Activated CD4-positive, alpha-beta T cell treated with anti-CD3 and anti-CD28 coated beads, Interleukin-2, amount 50 U/mL, for 1 hour (primary cell): ENCODE data around the gene AMBP.

Source experiments
- DNase-seq: peaks from one replicate; pipeline ENCODE4 v3.0.0-alpha.2; 2020

The AMBP gene

GRCh38 chr9:114078021-114078780 is at the start of gene AMBP:
AMBP (minus strand) TSS chr9:114078300; CDS start chr9:114078209, 91 bp downstream.
- DNase-seq, result no peak

GRCh38 chr9:114126247-114127060 is 48.4 kb upstream of the AMBP start:
- DNase-seq, result no peak

GRCh38 chr9:114125476-114126013 is 47.4 kb upstream of the AMBP start:
- DNase-seq, result no peak

GRCh38 chr9:114124666-114125475 is 46.8 kb upstream of the AMBP start:
- no peak for DNase-seq

DNA sequence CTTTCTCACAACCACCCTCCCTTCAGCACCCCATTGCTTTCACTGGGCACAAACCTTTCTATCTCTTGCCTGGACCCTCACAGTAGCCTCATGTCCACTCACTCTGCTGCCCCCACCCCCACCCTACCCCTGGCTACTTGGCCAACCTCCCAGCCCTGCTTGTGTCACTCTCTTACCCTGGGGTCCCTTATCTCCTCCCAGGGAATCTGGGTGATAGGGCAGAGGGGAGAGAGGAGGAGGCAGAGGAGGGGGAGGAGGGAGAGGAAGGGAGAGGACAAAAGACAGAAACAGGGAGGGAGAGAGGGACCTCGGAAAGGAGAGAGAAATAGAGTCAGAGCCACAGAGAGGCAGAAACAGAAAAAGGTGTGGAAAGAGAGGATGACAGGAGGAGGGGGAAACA is 46.0 kb upstream of the AMBP start:
- DNase-seq, result no peak

DNA sequence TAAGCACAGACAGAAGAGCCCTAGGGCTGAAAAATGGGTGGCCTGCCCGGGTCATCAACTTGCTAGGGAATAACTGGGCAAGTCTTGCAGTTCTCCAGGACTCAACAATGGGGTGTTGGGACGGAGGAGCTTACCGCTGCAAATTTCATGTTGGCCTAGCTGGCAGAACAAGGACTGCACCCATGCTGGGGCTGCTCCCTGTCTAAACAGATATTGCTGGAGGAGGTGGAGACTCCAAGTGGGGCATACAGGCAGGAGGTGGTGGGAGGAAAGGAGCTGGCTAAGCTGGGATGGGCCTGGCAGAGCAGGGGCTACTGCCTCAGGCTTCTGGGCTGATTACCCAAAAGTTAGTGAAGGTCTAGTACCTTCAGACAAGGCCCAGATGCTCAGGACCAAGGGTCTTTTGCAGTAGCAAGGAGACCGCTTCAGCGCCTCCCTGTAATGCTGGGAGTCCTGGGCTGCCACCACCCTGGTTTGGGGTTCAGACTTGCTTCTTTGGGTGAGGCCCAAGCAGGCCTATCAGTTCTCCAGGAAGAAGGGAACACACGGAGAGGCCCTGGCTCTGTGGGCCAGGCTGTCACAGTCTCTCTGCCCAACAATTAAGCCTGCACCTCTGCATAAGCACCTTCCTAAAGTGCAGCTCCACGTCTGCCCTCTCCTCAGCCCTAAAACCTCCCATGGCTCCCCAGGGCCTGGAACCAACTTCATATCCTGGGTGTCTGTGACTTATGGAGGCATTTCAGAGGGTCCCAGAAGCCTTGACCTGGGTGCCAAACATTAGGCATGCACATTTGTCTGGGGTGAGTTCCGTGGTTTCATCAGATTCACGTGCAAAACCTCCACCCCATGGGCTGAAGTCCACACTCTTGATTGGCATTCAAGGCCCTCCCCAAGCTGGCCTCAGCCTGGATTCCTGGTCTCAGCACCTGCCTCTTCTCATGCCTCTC is 45.2 kb upstream of the AMBP start:
- no peak for DNase-seq

DNA sequence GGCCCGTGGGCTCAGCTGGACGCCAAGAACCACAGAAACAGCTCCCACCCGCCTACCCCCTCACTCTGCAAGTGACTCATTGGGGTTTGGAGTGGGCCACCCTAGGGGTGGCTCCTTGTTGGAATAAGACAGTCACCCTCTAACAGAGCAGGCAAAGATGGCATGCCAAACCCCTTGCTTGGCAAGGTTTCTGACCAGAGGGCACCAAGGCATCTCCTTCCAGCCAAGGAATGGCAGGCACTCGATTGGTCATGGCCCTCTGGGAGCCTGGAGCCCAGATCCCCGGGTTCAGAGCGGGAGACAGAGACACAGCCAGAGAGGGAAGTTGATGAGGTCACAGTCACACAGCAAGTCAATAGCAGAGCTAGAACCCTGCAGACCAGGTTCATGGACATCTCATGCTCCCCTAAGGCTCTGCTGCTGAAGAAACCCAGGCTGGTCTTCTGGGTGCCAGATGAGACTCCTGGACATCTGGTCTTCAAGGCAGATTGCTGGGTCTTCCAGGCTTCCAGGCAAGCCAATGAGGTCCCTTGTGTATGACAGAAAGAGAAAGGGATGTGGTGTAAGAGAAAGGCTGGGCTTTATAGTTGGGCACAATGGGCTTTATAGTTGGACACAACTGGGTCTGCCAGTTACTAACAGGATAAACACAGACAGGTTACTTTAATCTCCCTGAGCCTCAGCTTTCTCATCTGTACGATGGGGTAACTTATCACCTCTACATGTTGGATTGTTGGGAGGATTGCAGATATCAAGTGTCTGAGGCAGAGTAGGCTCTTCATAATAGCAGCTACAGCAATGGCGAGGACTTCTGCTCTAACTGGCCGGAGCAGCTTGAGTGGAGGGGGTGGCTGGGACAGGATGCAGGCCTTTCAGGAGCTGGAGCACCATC is 44.3 kb upstream of the AMBP start:
- DNase-seq, result no peak

DNA sequence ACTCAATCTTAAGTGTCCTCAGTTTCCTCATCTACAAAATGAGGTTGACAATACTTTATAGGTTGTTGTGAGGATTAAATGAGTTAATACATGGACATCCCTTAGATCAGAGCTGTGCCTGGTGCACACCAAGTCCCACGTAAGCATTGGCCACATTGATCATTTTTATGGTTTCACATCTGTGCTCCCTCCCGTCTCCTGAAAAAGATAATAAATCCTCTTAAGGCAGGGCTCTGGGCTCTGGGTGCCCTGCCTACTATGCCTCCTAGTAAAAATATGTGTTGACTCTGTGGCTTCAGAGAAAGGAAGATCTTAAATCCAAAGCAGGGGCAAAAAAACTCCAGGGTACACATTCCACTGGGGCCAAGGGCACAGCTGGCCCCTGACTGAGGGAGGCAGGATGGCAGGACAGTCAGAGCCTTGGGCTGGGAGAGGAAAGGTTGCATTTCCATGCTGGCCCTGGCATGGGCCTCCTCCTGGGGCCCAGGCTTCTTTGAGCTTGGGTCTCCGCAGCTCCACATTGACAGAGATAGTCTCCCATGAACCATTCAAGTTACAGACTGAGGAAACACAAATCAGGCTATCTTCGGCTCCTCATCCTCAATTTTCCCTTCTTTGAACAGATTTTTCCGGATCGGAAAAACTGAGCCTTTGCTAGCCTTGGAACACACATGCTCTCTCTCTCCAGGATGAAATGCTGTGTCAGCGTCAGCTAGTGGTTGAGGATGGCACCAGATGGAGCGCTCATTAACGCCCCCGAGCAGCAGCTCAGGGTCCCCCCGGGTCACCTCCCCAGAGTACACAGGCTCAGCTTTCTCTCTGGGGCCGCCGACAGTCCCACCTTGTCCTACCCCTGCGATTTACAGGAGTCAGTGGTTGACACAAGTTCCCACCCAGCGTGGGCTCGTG is 43.4 kb upstream of the AMBP start:
- no peak for DNase-seq

- no peak for DNase-seq
These were observed 42.3 kb upstream of the AMBP start for GRCh38 chr9:114120192-114121014.

DNA sequence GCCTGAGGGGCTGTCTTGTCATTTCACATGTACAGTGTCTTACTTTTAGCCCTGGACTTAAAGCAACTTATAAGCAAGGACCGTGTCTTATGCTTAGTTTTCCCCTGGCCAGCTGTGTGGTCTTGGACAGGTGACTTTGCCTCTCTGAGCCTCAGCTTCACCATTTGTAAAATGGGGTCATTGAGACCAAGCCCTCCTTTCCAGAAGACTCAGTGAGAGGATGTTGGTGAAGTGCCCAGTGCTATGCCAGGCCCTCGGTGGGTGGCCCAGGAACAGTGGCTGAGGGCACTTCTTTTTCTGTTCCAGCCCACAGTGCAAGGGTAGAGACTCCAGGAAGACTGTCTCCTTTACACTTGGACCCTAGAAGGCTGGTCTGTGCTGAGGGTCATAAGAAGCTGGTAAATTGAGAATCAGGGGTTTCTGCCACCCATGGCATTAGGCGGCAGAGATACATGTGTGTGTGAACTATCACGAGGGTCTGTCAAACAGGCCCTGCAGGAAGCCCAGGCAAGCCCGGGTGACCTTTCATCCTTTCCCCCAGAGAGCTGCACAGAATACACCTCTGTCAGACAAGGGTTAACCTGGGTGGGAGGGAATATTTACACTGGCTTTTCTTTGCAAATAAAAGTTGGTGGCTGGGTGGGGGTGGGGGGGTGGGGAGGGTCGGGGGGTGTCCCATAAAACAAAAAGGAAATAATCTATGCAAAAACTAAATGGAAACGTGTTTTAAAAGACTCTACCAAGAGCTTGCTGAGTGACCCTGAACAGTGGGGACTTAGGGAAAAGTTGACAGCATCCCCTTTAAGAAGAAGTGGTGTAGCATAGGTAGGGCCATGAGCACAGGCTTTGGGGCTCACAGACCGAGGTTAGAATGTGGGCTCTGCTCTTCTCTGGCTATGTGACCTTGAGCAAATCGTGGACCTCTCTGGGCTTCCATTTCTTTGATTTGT is 41.4 kb upstream of the AMBP start:
- DNase-seq, result no peak

- DNase-seq, result no peak
These were observed 40.1 kb upstream of the AMBP start for GRCh38 chr9:114117996-114118830.

DNA sequence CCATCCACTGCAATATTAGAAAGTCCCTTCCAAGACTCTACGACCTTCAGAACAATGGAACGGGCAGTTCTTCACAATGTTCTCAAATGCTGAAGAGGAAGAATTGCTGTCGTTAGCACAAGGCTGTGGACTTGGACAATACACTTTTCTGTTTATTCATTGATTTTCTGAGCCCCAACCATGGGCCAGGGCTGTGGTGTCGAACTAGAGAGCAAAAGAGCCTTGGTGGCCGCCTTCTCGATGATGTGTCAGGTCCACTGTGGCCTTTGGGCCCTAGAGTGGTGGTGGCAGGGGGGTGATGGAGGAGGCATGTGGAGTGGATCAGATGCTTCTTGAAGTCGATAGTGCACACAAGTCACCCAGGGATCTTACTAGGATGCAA is 39.5 kb upstream of the AMBP start:
- no peak for DNase-seq

DNA sequence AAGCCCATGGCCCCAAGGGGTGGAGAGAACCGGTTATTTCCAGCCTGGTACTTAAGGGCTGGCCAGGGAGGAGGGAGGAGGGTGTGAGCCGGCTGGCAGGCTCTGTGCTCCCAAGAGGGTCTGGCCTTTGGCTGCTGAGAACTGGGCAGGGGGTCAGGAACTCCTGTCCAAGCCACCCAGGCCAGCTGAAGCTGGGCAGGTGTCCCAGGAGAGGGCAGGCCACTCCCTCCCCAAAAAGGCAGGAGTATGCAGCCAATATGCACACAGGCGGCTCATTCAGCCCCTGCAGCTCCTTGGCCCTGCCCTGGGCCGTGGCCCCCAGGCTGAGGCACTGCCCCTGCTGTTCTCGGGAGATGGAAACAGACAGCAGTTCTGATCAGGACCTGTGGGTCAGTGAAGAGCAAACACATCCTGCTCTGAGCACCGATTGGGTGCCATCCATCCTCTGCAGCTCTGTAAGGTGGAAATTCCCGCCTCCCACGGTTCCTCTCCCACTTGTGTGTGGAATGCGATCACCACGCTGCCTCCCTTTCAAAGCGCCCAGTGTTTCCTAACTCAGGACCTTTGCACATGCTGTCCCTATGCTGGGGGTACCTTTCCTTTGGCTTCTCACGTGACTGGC is 38.1 kb upstream of the AMBP start:
- DNase-seq, result no peak

DNA sequence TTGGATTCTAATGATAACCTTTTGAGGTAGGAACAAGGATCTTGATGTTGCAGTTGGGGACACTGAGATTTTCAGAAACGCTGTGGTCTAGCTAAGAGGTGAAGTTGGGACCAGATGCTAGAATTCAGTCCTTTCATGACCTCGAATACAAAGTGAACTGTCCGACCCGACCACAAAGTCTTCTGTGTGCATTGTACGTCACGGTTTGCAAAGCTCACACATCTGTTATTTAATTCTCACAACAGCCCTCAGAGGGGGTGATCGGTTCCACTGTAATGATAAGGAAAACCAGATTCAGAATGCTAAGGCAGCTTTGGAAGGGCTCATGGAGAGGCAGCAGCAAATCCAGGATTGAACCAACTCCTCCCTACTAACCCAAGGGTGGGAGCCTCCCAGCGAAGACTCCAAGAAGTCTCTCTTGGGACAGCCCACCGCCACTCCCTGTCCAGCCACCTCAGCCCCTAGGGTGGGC is 37.6 kb upstream of the AMBP start:
- no peak for DNase-seq

- DNase-seq, result no peak
These were observed 36.3 kb upstream of the AMBP start for GRCh38 chr9:114114364-114114763.
